ENCODE results near the gene PRDX5. TPM values are rescaled to one million over a fixed set of nuclear protein-coding genes. Genes with fewer than 3 reads are reported as not detected.

PRDX5 gene
- total RNA-seq, 1 donor from 2014 or later = 331 TPM

DNA sequence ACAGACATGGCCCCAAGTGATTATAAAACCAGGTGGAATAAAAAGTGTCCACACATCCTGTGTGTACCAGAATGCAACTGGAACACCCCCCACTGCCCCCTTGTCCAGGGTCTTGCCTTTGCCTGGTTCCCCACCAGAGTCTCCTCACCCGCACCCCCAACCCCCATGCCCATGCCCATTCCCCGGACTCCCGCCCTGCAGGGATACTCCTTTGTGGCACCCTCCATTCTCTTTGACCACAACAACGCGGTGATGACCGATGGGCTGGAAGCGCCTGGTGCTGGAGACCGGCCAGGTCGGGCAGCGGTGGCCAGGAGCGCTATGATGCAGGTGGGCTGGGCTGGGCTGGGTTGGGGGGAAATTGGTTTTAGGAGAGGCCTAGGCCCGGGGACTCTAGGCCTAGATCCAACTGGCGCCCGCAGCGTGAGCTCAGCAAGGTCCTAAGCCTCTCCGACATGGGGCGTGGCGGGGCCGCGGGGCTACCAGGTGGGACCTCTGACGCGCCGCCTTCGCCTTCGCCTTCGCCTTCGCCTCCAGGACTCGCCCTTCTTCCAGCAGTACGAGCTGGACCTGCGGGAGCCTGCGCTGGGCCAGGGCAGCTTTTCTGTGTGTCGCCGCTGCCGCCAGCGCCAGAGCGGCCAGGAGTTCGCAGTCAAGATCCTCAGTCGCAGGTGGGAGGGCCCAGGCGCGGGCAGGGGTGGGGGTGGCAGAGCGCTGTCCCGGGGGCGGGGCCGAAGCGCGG is 50.2 kb downstream of the PRDX5 start:
- no peak for ATAC-seq

- ATAC-seq = no peak
Observed at GRCh38 chr11:64368673-64369074, 50.8 kb downstream of the PRDX5 start.

DNA sequence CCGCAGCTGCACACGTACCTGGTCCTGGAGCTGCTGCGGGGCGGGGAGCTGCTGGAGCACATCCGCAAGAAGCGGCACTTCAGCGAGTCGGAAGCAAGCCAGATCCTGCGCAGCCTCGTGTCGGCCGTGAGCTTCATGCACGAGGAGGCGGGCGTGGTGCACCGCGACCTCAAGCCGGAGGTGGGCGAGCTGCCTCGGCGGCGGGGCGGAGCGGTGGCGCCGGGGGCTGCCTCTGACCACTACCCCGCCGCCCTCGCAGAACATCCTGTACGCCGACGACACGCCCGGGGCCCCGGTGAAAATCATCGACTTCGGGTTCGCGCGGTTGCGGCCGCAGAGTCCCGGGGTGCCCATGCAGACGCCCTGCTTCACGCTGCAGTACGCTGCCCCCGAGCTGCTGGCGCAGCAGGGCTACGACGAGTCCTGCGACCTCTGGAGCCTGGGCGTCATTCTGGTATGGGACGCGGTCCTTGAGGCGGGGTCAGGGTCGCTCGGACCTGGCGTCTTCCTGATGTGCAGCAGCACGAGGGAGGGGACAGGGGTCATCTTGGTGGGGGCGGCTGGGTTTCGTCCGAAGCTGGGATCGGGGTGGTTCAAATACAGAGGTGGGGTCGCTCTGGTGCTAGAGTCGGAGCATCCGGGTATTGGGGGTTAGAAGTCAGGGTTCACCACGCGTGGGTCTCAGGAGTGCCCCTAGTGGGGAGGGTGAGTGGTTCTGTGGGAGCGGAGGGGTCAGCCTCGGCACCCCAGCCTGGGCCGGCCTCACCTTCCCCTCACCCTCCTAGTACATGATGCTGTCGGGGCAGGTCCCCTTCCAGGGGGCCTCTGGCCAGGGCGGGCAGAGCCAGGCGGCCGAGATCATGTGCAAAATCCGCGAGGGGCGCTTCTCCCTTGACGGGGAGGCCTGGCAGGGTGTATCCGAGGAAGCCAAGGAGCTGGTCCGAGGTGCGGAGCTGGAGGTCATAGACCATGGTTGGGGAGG is 51.8 kb downstream of the PRDX5 start:
- ATAC-seq = peak; percentile 2

- no peak for ATAC-seq
Observed at GRCh38 chr11:64371201-64371600, 53.3 kb downstream of the PRDX5 start.

Other genes starting within 250 kb of the PRDX5 start
- gene MACROD1, start 152.0 kb upstream of the PRDX5 start, total RNA-seq = 22.9 TPM
- 74.2 TPM for gene STIP1, start 131.9 kb upstream of the PRDX5 start, total RNA-seq
- gene FERMT3, start 111.4 kb upstream of the PRDX5 start, total RNA-seq = 2.4 TPM
- 25.1 TPM for gene TRPT1, start 91.9 kb upstream of the PRDX5 start, total RNA-seq
- gene NUDT22, start 91.8 kb upstream of the PRDX5 start, total RNA-seq = 59.9 TPM
- 16.7 TPM for gene DNAJC4, start 87.6 kb upstream of the PRDX5 start, total RNA-seq
- 45.2 TPM for gene VEGFB, start 83.5 kb upstream of the PRDX5 start, total RNA-seq
- 40.7 TPM for gene FKBP2, start 77.0 kb upstream of the PRDX5 start, total RNA-seq
- 265 TPM for gene PPP1R14B, start 71.2 kb upstream of the PRDX5 start, total RNA-seq
- 43.9 TPM for gene PLCB3, start 66.6 kb upstream of the PRDX5 start, total RNA-seq
- gene BAD, start 33.5 kb upstream of the PRDX5 start, total RNA-seq = 45.4 TPM
- gene GPR137, start 32.3 kb upstream of the PRDX5 start, total RNA-seq = 18.5 TPM
- not detected for gene KCNK4, start 26.8 kb upstream of the PRDX5 start, total RNA-seq
- 1.3 TPM for gene CATSPERZ, start 17.8 kb upstream of the PRDX5 start, total RNA-seq
- 63.2 TPM for gene ESRRA, start 12.6 kb upstream of the PRDX5 start, total RNA-seq
- 181 TPM for gene TRMT112, start 562 bp upstream of the PRDX5 start, total RNA-seq
- 4.5 TPM for gene CCDC88B, start 22.1 kb downstream of the PRDX5 start, total RNA-seq
- 36.2 TPM for gene RPS6KA4, start 41.0 kb downstream of the PRDX5 start, total RNA-seq
- gene SLC22A11, start 237.8 kb downstream of the PRDX5 start, total RNA-seq = not detected